Testis (tissue), 2 donors: Measurements from ENCODE around the gene DISC1.

ENCODE experiments used
- POLR2A ChIP-seq: fragments of 450-650 bp; IDR thresholded peaks from one replicate; pipeline ENCODE4 v1.6.1; 2017; ENCODE audit warnings: antibody characterized with exemption, mild to moderate bottlenecking, moderate library complexity
- TF ChIP-seq, protein P1 (sequence below), 3 experiments: fragments of 450-650 bp in 2 of 3; fragments of 200-600 bp in 1 of 3; sonication (generic) in 1 of 3; IDR thresholded peaks; one replicate each; pipeline ENCODE4 v1.5.1; 2016 to 2019; ENCODE audit warnings: antibody characterized with exemption in 3 of 3, mild to moderate bottlenecking in 2 of 3, moderate library complexity in 1 of 3

DNA sequence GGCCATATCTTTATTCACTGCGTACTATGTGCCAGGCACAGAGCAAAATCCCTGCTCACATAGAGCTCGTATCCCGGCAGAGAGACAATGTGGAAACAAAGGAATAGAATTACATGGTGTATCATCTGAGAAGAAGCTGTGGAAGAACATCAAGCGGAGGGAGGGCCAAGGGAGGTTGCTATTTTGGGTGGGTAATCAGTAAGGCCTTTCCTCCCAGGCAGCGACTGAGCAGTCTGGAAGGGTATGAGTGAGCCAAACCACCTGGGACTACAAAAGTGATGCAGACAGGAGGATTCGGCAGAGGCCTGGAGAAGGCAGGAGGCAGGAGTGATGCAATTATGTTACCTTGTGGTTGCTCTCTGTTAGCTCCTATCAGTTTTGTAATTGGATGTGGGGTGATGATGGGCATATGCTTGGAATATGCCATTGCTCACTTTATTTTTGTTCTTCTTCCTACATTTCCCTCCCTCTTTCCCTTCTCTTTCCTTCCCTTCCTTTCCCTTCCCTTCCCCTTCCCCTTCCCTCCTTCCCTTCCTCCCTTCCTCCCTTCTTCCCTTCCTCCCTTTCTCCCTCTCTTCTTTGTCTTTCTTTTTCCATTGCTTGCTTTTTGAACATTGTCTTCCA lies 172.9 kb downstream of the DISC1 start:
- TF ChIP-seq, protein P1, sequence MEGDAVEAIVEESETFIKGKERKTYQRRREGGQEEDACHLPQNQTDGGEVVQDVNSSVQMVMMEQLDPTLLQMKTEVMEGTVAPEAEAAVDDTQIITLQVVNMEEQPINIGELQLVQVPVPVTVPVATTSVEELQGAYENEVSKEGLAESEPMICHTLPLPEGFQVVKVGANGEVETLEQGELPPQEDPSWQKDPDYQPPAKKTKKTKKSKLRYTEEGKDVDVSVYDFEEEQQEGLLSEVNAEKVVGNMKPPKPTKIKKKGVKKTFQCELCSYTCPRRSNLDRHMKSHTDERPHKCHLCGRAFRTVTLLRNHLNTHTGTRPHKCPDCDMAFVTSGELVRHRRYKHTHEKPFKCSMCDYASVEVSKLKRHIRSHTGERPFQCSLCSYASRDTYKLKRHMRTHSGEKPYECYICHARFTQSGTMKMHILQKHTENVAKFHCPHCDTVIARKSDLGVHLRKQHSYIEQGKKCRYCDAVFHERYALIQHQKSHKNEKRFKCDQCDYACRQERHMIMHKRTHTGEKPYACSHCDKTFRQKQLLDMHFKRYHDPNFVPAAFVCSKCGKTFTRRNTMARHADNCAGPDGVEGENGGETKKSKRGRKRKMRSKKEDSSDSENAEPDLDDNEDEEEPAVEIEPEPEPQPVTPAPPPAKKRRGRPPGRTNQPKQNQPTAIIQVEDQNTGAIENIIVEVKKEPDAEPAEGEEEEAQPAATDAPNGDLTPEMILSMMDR (IDR thresholded peaks at IDR 0.05) = no peak
- TF ChIP-seq POLR2A = no peak
